Mononuclear cell (primary cell): ENCODE data around the gene NEURL1. TPM values are rescaled to one million over a fixed set of nuclear protein-coding genes. Genes with fewer than 3 reads are reported as not detected.

ENCODE experiments used
- H3K27me3 ChIP-seq: 2 replicates; pipeline ENCODE4 v1.6.0; 2011; ENCODE audit warnings: low read length, control low read depth; ENCODE audit not compliant: insufficient read depth
- H3K4me1 ChIP-seq: 2 replicates; pipeline ENCODE4 v1.5.1; 2011; ENCODE audit warnings: mild to moderate bottlenecking, low read length, control low read depth; ENCODE audit not compliant: insufficient read depth
- H3K4me3 ChIP-seq: 2 replicates; pipeline ENCODE4 v1.5.1; 2011; ENCODE audit warnings: mild to moderate bottlenecking, low read length, moderate library complexity
- H3K9me3 ChIP-seq: 2 replicates; pipeline ENCODE4 v1.5.1; 2011; ENCODE audit warnings: low read depth, mild to moderate bottlenecking, control low read depth, low read length
- total RNA-seq: library from RNA; depleted of rRNA; stranded (reverse); fragments of >200 nt; gene quantifications from one replicate; pipeline ENCODE4 v1.2.3, GENCODE V29; 2012

The NEURL1 gene
- total RNA-seq, 1 donor, result 4.8 TPM

GRCh38 chr10:103539751-103540150, 46.2 kb downstream of the NEURL1 start:
- Histone ChIP-seq H3K4me3 (no peak overlapping the region), H3K27me3 (no peaks in the 10 kb centered on the region), H3K4me1 (peaks cover 11% of the 10 kb centered on the region), H3K9me3 (no peaks in the 10 kb centered on the region)

- H3K9me3 ChIP-seq, result no peaks in the 10 kb centered on the region
- H3K4me1 ChIP-seq, result peaks cover 11% of the 10 kb centered on the region
- H3K4me3 ChIP-seq, result no peak overlapping the region
- no peaks in the 10 kb centered on the region for H3K27me3 ChIP-seq
Measured at GRCh38 chr10:103540722-103541121, 47.2 kb downstream of the NEURL1 start.

GRCh38 chr10:103541616-103542015, 48.1 kb downstream of the NEURL1 start:
- Histone ChIP-seq H3K27me3 (no peaks in the 10 kb centered on the region), H3K9me3 (no peaks in the 10 kb centered on the region), H3K4me1 (peaks cover 11% of the 10 kb centered on the region), H3K4me3 (no peak overlapping the region)

GRCh38 chr10:103542764-103543616, 49.5 kb downstream of the NEURL1 start:
- Histone ChIP-seq H3K4me3 (peak overlapping the region; percentile 7), H3K27me3 (no peaks in the 10 kb centered on the region), H3K9me3 (no peaks in the 10 kb centered on the region), H3K4me1 (peaks cover 11% of the 10 kb centered on the region)

- H3K4me1 ChIP-seq, result peaks cover 11% of the 10 kb centered on the region
- H3K27me3 ChIP-seq, result no peaks in the 10 kb centered on the region
- H3K4me3 ChIP-seq, result no peak overlapping the region
- H3K9me3 ChIP-seq, result no peaks in the 10 kb centered on the region
Measured at GRCh38 chr10:103543617-103544525, 50.4 kb downstream of the NEURL1 start.

GRCh38 chr10:103544657-103545310, 51.3 kb downstream of the NEURL1 start:
- peaks cover 11% of the 10 kb centered on the region for H3K4me1 ChIP-seq
- H3K27me3 ChIP-seq, result no peaks in the 10 kb centered on the region
- H3K9me3 ChIP-seq, result no peaks in the 10 kb centered on the region
- no peak overlapping the region for H3K4me3 ChIP-seq

- Histone ChIP-seq H3K4me3 (no peak overlapping the region), H3K4me1 (peaks cover 11% of the 10 kb centered on the region), H3K9me3 (no peaks in the 10 kb centered on the region), H3K27me3 (no peaks in the 10 kb centered on the region)
Measured at GRCh38 chr10:103545366-103545765, 51.9 kb downstream of the NEURL1 start.

GRCh38 chr10:103545771-103546281, 52.3 kb downstream of the NEURL1 start:
- Histone ChIP-seq H3K27me3 (no peaks in the 10 kb centered on the region), H3K4me1 (peaks cover 11% of the 10 kb centered on the region), H3K4me3 (no peak overlapping the region), H3K9me3 (no peaks in the 10 kb centered on the region)

GRCh38 chr10:103546401-103546800, 52.9 kb downstream of the NEURL1 start:
- no peaks in the 10 kb centered on the region for H3K27me3 ChIP-seq

GRCh38 chr10:103547391-103547946, 54.0 kb downstream of the NEURL1 start:
- H3K4me1 ChIP-seq, result peaks cover 19% of the 10 kb centered on the region
- no peak overlapping the region for H3K4me3 ChIP-seq
- H3K9me3 ChIP-seq, result no peaks in the 10 kb centered on the region
- H3K27me3 ChIP-seq, result no peaks in the 10 kb centered on the region

More at GRCh38 chr10:103546401-103546800, 52.9 kb downstream of the NEURL1 start:
- no peak overlapping the region for H3K4me3 ChIP-seq
- peaks cover 11% of the 10 kb centered on the region for H3K4me1 ChIP-seq
- H3K9me3 ChIP-seq, result no peaks in the 10 kb centered on the region

GRCh38 chr10:103548006-103548405, 54.5 kb downstream of the NEURL1 start:
- no peak overlapping the region for H3K4me3 ChIP-seq
- peaks cover 16% of the 10 kb centered on the region for H3K4me1 ChIP-seq
- H3K27me3 ChIP-seq, result no peaks in the 10 kb centered on the region
- no peaks in the 10 kb centered on the region for H3K9me3 ChIP-seq

- peaks cover 12% of the 10 kb centered on the region for H3K4me1 ChIP-seq
- H3K27me3 ChIP-seq, result no peaks in the 10 kb centered on the region
- H3K4me3 ChIP-seq, result no peak overlapping the region
- H3K9me3 ChIP-seq, result no peaks in the 10 kb centered on the region
Measured at GRCh38 chr10:103548581-103549348, 55.3 kb downstream of the NEURL1 start.

GRCh38 chr10:103549349-103549685, 55.8 kb downstream of the NEURL1 start:
- Histone ChIP-seq H3K9me3 (no peaks in the 10 kb centered on the region), H3K27me3 (peaks cover 3% of the 10 kb centered on the region), H3K4me1 (peaks cover 12% of the 10 kb centered on the region), H3K4me3 (no peak overlapping the region)

GRCh38 chr10:103550229-103550628, 56.7 kb downstream of the NEURL1 start:
- Histone ChIP-seq H3K4me3 (no peak overlapping the region), H3K9me3 (no peaks in the 10 kb centered on the region), H3K4me1 (peaks cover 17% of the 10 kb centered on the region), H3K27me3 (peaks cover 7% of the 10 kb centered on the region)
